Testis (tissue), 2 donors: Measurements from ENCODE around the gene SSTR4.

Experiments
- CTCF ChIP-seq, 3 experiments: fragments of 450-650 bp in 2 of 3; fragments of 200-600 bp in 1 of 3; sonication (generic) in 1 of 3; IDR thresholded peaks; one replicate each; pipeline ENCODE4 v1.5.1; 2016 to 2019; ENCODE audit warnings: antibody characterized with exemption in 3 of 3, mild to moderate bottlenecking in 2 of 3, moderate library complexity in 1 of 3
- POLR2A ChIP-seq: fragments of 450-650 bp; IDR thresholded peaks from one replicate; pipeline ENCODE4 v1.6.1; 2017; ENCODE audit warnings: antibody characterized with exemption, mild to moderate bottlenecking, moderate library complexity

- TF ChIP-seq CTCF (IDR thresholded peaks at IDR 0.05) (no peak), POLR2A (no peak)
Observed at GRCh38 chr20:23050076-23050838, 15.1 kb downstream of the SSTR4 start.
